Measurements from ENCODE around the gene COIL.

Gene COIL

GRCh38 chr17:57004944-57005579 lies 44.2 kb upstream of the COIL start:
- intact Hi-C loops (cut with DNase I; ENCODE audit: low total_unique reads), result loop anchor here (2.0 kb wide), 1 partner anchor 110 kb away; no protein-coding TSS in a partner anchor
- Histone ChIP-seq H3K27ac (no peak overlapping the region), H3K27me3 (no peaks in the 10 kb centered on the region), H3K4me3 (no peak overlapping the region), H3K36me3 (peaks cover 32 to 70% (median 48%) of the 10 kb centered on the region in 3 donors), H3K4me1 (no peaks in the 10 kb centered on the region), H3K9me3 (no peaks in the 10 kb centered on the region)
- no peak for DNase-seq
- TF ChIP-seq CTCF (IDR thresholded peaks at IDR 0.05), result peak; percentile 46 to 51

GRCh38 chr17:57002904-57003303 lies 42.1 kb upstream of the COIL start:
- Histone ChIP-seq H3K4me3 (no peak overlapping the region), H3K27me3 (no peaks in the 10 kb centered on the region), H3K36me3 (peaks cover 37 to 92% (median 59%) of the 10 kb centered on the region in 3 donors), H3K9me3 (no peaks in the 10 kb centered on the region), H3K27ac (no peak overlapping the region), H3K4me1 (no peaks in the 10 kb centered on the region)
- TF ChIP-seq CTCF (IDR thresholded peaks at IDR 0.05), result no peak
- DNase-seq, result no peak
- intact Hi-C loops (cut with DNase I; ENCODE audit: low total_unique reads), result no loop called here

GRCh38 chr17:57001541-57001940 lies 40.7 kb upstream of the COIL start:
- Histone ChIP-seq H3K9me3 (no peaks in the 10 kb centered on the region), H3K4me3 (no peak overlapping the region), H3K36me3 (peaks cover 48 to 95% (median 63%) of the 10 kb centered on the region in 3 donors), H3K4me1 (no peaks in the 10 kb centered on the region), H3K27ac (no peak overlapping the region), H3K27me3 (no peaks in the 10 kb centered on the region)
- intact Hi-C loops (cut with DNase I; ENCODE audit: low total_unique reads), result no loop called here
- no peak for DNase-seq
- peak in 1 of 2 experiments; percentile 6 for TF ChIP-seq CTCF (IDR thresholded peaks at IDR 0.05)

- intact Hi-C loops (cut with DNase I; ENCODE audit: low total_unique reads), result no loop called here
- no peaks in the 10 kb centered on the region for H3K27me3 ChIP-seq
- H3K4me1 ChIP-seq, result no peaks in the 10 kb centered on the region
- no peak overlapping the region for H3K27ac ChIP-seq
- no peak for DNase-seq
- H3K9me3 ChIP-seq, result no peaks in the 10 kb centered on the region
- peaks cover 55 to 99% (median 61%) of the 10 kb centered on the region in 3 donors for H3K36me3 ChIP-seq
- TF ChIP-seq CTCF (IDR thresholded peaks at IDR 0.05), result no peak
- no peak overlapping the region for H3K4me3 ChIP-seq
Measured at GRCh38 chr17:56997313-56997712, 36.5 kb upstream of the COIL start.

- no peak overlapping the region for H3K27ac ChIP-seq
- no peak for DNase-seq
- H3K4me1 ChIP-seq, result no peaks in the 10 kb centered on the region
- no peak for TF ChIP-seq CTCF (IDR thresholded peaks at IDR 0.05)
- peaks cover 56 to 99% (median 61%) of the 10 kb centered on the region in 3 donors for H3K36me3 ChIP-seq
- intact Hi-C loops (cut with DNase I; ENCODE audit: low total_unique reads), result no loop called here
- H3K4me3 ChIP-seq, result no peak overlapping the region
- no peaks in the 10 kb centered on the region for H3K9me3 ChIP-seq
- H3K27me3 ChIP-seq, result no peaks in the 10 kb centered on the region
Measured at GRCh38 chr17:56995766-56996165, 34.9 kb upstream of the COIL start.
